Astrocyte (in vitro differentiated cells and primary cell): ENCODE results near the gene FCGR3A.
"Not testable (repeated sequence)": the region's sequence is repeated elsewhere in the genome, so short reads cannot be mapped to it uniquely, and the experiment has no call there.

Source experiments
- EZH2 ChIP-seq: IDR thresholded peaks from 2 replicates; pipeline ENCODE4 v1.6.1; 2012; ENCODE audit warnings: mild to moderate bottlenecking, low read length, inconsistent platforms; ENCODE audit not compliant: insufficient read depth
- TF ChIP-seq, protein P1 (sequence below): IDR thresholded peaks from 2 replicates; pipeline ENCODE4 v1.5.1; 2011; ENCODE audit warnings: low read depth, mild to moderate bottlenecking, inconsistent platforms, low read length, moderate library complexity; ENCODE audit not compliant: insufficient read depth

DNA sequence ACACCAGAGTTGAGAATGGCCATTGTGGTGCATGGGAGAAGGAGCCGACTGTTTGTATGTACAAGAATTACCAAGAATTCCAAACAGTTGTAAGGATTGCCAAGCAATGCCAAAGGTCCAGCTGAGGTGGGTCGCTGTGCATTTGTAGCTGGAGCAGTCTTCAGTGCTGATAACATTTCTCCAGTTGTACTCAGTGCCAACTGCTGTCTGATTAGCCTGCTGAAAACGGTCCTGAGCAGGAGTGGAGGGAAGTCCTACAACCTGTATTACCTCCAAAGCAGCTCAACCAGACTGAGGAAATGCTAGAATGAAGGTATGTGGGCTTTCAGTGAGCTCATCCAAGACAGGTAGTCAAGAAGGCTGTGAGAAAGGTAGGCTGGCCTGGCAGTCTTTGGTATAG, 6.5 kb upstream of the FCGR3A start:
- TF ChIP-seq, protein P1, sequence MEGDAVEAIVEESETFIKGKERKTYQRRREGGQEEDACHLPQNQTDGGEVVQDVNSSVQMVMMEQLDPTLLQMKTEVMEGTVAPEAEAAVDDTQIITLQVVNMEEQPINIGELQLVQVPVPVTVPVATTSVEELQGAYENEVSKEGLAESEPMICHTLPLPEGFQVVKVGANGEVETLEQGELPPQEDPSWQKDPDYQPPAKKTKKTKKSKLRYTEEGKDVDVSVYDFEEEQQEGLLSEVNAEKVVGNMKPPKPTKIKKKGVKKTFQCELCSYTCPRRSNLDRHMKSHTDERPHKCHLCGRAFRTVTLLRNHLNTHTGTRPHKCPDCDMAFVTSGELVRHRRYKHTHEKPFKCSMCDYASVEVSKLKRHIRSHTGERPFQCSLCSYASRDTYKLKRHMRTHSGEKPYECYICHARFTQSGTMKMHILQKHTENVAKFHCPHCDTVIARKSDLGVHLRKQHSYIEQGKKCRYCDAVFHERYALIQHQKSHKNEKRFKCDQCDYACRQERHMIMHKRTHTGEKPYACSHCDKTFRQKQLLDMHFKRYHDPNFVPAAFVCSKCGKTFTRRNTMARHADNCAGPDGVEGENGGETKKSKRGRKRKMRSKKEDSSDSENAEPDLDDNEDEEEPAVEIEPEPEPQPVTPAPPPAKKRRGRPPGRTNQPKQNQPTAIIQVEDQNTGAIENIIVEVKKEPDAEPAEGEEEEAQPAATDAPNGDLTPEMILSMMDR, result not testable (repeated sequence)
- TF ChIP-seq EZH2, result not testable (repeated sequence)
